Fibroblast of peridontal ligament (primary cell): ENCODE measurements around the gene POMGNT1.

Source experiments
- DNase-seq: peaks from one replicate; pipeline ENCODE4 v3.0.0-alpha.2; 2010; ENCODE audit errors: extremely low read depth

Gene POMGNT1

DNA sequence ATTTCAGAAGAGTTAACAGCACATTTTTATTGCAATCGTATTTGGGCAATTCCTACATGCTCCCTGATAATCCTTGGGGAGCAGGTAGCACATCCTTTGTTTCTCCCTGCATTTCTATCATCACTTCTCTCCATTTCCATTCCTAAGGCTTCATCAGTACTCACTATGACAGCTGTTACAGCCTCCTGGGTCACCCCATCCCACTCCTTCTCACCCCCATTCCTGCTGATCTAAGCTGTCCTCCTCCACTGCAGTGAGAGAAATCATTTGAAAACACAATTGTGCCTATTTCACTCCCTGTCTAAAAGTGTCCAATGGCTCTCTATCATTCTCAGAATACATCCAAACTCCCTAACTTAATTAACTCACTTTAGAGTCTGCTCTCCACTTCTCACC is 40.3 kb downstream of the POMGNT1 start:
- no peak for DNase-seq

DNA sequence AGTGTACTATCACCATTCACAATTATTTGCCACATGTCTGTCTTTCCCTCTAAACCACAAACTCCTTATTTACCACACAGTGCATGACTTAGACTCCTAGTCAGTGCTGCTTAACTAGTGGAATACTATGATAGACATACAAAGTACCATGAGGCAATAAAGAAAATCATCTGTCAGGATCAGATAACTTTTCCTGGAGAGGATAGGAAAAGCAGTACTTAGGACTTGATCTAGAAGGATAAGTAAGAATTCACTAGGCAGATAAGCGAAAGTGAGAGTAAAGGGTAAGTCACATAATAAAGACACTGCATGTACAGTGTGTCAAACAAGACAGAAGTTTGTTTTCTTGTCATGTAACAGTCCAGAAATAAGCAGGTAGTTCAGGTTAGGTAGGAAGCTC is 44.5 kb downstream of the POMGNT1 start:
- no peak for DNase-seq

DNA sequence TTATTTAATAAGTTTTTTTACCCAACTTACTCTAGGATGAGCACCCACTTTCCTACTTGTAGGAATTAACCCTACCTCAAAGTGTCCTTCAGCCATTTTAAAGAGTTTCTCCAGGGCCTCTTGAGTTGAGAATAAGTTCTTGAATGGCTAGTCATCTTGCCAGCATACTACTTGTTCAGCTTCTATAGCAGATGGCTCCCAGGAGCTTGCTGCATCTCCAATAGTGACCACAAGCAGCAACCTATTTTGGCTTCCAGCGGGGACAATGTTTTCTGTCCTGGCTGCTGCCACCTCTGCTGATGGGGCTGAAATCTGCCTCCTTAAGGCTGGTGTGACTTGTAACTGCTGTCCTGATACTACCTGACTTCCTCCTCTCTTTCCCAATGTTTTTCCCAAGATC is 45.0 kb downstream of the POMGNT1 start:
- DNase-seq = no peak

DNA sequence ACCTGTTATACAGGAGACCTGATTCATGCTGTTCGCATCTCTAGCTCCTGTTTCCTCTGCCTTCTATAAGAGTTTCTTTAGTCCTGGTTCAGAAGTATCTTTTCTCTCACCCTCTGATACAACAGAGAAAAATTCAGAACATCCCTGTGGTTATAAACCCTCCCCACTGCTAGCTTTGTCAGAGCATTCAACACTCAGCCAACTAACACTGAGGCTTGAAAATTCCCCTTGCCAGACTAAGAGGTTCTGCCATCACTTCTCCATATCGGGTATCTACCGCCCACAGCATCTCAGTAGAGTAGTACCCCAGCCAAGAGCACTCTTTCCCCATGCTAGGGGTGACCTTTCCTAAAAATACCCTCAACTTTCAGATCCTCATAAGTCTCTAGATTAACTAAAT is 46.2 kb downstream of the POMGNT1 start:
- peak; percentile 82 for DNase-seq

DNA sequence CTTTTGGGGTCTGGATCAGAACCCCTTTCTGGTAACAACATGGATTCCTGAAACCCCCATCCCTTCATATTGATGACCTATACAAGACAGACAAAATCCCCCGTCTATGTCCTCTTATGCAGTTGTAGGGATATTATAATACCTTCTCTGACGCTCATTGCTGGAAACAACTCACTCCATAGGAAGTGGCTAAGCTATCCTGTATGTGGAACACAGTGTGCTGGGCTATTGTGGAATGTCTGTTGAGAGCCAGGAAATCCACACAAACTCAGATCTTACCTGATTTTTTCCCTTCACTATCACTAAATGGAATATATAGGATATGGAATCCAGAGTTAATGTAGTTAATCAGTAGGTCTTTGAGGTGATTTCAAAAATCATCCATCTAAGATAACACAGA is 48.1 kb downstream of the POMGNT1 start:
- no peak for DNase-seq

DNA sequence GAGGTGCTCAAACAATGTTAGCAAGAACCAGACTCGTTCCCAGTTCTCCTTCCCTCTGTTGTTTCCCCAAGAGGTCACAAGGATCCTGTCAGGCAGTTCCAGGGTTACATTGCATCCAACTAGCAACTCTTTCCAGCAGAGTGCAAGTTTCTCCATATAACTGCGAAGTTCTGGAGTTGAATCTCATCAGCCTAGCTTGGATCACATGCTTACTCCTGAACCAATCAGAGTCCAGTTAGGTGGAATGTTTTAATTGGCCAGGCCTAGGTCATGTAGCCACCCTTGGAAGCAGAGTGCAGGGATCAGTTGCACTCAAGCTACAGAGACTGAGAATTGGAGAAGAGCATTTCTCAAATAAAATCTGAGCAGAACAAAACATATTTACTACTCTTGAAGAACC is 49.9 kb downstream of the POMGNT1 start:
- no peak for DNase-seq
